NB4 (cell line): ENCODE data around the gene NELL2.

Experiments
- TF ChIP-seq, protein P1 (sequence below): IDR thresholded peaks from one replicate; pipeline ENCODE4 v1.5.1; 2012; ENCODE audit warnings: low read depth, low read length
- TF ChIP-seq, protein P2 (sequence below): IDR thresholded peaks from 2 replicates; pipeline ENCODE4 v1.6.1; 2011; ENCODE audit warnings: low read depth, low read length

DNA sequence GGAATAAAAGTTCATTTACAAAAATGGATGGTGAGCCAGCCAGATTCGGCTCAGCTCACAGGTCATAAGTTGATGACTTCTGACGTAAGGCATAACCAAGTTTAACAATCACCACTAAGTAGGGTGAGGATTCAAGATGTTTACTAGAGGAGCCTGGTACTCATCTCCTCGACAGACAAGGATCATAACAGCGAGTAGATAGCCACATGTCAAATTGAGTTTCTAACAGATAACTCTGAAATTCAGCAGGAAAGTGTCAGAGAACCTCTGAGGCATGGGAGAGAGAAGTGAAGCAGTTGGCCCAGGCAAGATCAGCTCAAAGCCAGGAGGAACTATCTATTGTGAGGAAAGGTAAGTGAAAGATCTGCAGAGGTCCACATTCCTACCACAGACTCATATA, 208.7 kb downstream of the NELL2 start:
- TF ChIP-seq, protein P1, sequence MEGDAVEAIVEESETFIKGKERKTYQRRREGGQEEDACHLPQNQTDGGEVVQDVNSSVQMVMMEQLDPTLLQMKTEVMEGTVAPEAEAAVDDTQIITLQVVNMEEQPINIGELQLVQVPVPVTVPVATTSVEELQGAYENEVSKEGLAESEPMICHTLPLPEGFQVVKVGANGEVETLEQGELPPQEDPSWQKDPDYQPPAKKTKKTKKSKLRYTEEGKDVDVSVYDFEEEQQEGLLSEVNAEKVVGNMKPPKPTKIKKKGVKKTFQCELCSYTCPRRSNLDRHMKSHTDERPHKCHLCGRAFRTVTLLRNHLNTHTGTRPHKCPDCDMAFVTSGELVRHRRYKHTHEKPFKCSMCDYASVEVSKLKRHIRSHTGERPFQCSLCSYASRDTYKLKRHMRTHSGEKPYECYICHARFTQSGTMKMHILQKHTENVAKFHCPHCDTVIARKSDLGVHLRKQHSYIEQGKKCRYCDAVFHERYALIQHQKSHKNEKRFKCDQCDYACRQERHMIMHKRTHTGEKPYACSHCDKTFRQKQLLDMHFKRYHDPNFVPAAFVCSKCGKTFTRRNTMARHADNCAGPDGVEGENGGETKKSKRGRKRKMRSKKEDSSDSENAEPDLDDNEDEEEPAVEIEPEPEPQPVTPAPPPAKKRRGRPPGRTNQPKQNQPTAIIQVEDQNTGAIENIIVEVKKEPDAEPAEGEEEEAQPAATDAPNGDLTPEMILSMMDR: no peak
- TF ChIP-seq, protein P2, sequence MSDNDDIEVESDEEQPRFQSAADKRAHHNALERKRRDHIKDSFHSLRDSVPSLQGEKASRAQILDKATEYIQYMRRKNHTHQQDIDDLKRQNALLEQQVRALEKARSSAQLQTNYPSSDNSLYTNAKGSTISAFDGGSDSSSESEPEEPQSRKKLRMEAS: no peak
